BJ (cell line): ENCODE measurements around the gene JUNB. TPM values are rescaled to one million over a fixed set of nuclear protein-coding genes. Genes with fewer than 3 reads are reported as not detected.
"Not testable (repeated sequence)": the region's sequence is repeated elsewhere in the genome, so short reads cannot be mapped to it uniquely, and the experiment has no call there.

Experiments used
- CTCF ChIA-PET: fragments of 350-600 bp; formaldehyde crosslinking; extraction: SDS; loops from one replicate; lab custom pipeline; 2021; ENCODE audit warnings: antibody characterized with exemption, inconsistent platforms; lab: Yijun Ruan, JAX
- POLR2A ChIA-PET: fragments of 300-600 bp; sonication (Branson Sonifier 250); formaldehyde crosslinking; extraction: SDS; loops from one replicate; lab custom pipeline; 2021; ENCODE audit warnings: antibody characterized with exemption; lab: Charles Lee
- DNase-seq: peaks from one replicate; pipeline ENCODE4 v3.0.0-alpha.2; 2011; ENCODE audit warnings: low read depth
- H3K27me3 ChIP-seq: 2 replicates; pipeline ENCODE4 v1.6.0; 2011; ENCODE audit warnings: low read length; ENCODE audit not compliant: control insufficient read depth, insufficient read depth
- H3K36me3 ChIP-seq: 2 replicates; pipeline ENCODE4 v1.5.1; 2011; ENCODE audit warnings: low read length; ENCODE audit not compliant: control insufficient read depth, insufficient read depth
- H3K4me3 ChIP-seq: 2 replicates; pipeline ENCODE4 v1.5.1; 2011; ENCODE audit warnings: low read depth, mild to moderate bottlenecking, control low read depth, low read length
- CTCF ChIP-seq: IDR thresholded peaks from 2 replicates; pipeline ENCODE4 v1.5.1; 2011; ENCODE audit warnings: low read depth, mild to moderate bottlenecking, control low read depth, inconsistent platforms, low read length, moderate library complexity; ENCODE audit not compliant: insufficient read depth
- polyA plus RNA-seq: library from polyadenylated mRNA; depleted of rRNA; stranded (reverse); fragments of >200 nt; gene quantifications from 2 replicates; pipeline ENCODE4 v1.2.3, GENCODE V29; 2011

JUNB gene
- polyA plus RNA-seq, 1 experiment, result 49.4 TPM

DNA sequence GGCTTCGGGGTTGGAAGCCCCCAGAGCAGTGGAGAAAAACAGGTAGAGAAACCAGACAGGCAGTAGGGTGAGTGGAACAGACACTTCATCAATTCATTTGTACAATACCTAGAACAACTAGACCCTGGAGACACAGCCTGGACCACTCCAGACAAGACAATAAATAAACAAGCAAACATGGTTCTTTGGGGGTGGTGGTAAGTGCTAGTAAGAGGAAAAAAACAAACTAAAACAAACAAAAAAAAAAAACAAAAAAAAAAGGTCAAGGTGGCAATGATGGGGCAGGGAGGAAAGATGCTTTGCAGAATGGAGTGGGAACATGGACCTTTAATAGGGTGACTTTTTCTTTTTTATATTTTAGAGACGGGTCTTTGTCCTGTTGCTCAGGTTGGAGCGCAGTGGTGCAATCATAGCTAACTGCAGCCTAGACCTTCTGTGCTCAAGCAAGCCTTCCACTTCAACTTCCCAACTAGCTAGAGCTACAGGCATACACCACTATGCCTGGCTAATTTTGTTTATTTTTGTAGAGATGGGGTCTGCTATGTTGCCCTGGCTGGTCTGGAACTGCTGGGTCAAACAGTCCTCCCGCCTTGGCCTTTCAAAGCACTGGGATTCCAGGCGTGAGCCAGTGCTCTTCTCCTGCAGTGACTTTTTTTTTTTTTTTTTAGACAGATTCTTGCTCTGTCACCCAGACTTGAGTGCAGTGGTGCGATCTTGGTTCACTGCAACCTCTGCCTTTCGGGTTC, 3.1 kb downstream of the JUNB start:
- DNase-seq, result no peak
- ChIA-PET POLR2A (interaction anchor here (0.6 to 3.6 kb wide), 3 partner anchors 16 to 1292 kb away, joined by 7 to 16 read pairs (median 16); no protein-coding TSS in a partner anchor), CTCF (interaction anchor here (0.6 to 17.9 kb wide), 5 partner anchors 12 to 85 kb away, joined by 3 to 874 read pairs (median 3); partner anchors contain the start of gene HOOK2)
- peaks cover 6% of the 10 kb centered on the region for H3K36me3 ChIP-seq
- no peaks in the 10 kb centered on the region for H3K27me3 ChIP-seq
- TF ChIP-seq CTCF, result 0 out of 2 replicates have a peak, but pooled peaks have one; percentile 1
- H3K4me3 ChIP-seq, result peak overlapping the region; percentile 94

- DNase-seq, result no peak
- no peak for TF ChIP-seq CTCF
- Histone ChIP-seq H3K27me3 (no peaks in the 10 kb centered on the region), H3K4me3 (no peak overlapping the region), H3K36me3 (peaks cover 8% of the 10 kb centered on the region)
- ChIA-PET POLR2A (interaction anchor here (1.4 kb wide), 1 partner anchor 29 kb away, joined by 3 read pairs; no protein-coding TSS in a partner anchor), CTCF (interaction anchor here (0.6 to 17.9 kb wide), 9 partner anchors 11 to 84 kb away, joined by 3 to 874 read pairs (median 8); partner anchors contain the start of genes HOOK2 and RNASEH2A)
These were observed 3.7 kb downstream of the JUNB start for GRCh38 chr19:12794971-12795381.

- TF ChIP-seq CTCF, result peak; percentile 90
- Histone ChIP-seq H3K36me3 (peaks cover 12% of the 10 kb centered on the region), H3K4me3 (no peak overlapping the region), H3K27me3 (no peaks in the 10 kb centered on the region)
- DNase-seq, result no peak
- CTCF ChIA-PET, result interaction anchor here (0.6 to 17.9 kb wide), 16 partner anchors 10 to 120 kb away, joined by 3 to 874 read pairs (median 5); partner anchors contain the start of genes HOOK2, RNASEH2A and TRIR
- POLR2A ChIA-PET, result interaction anchor here (0.6 to 1.4 kb wide), 2 partner anchors 15 to 30 kb away, joined by 3 to 4 read pairs; no protein-coding TSS in a partner anchor
These were observed 5.1 kb downstream of the JUNB start for GRCh38 chr19:12796146-12797071.

DNA sequence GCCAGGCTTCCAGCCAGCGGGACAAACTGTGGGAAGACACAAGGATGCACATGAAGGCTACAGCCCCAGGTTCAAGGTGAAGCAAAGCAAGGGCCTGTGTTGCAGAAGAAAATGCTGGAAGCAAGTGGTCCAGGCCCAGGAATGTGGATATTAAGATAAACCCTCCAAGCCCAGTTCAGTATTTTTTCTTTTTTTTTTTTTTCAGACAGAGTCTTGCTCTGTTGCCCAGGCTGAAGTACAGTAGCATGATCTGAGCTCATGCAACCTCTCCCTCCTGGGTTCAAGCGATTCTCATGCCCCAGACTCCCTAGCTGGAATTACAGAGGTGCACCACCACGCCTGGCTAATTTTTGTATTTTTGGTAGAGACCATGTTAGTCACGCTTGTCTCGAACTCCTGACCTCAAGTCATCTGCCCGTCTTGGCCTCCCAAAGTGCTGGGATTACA, 5.9 kb downstream of the JUNB start:
- no peak for TF ChIP-seq CTCF
- Histone ChIP-seq H3K36me3 (peaks cover 12% of the 10 kb centered on the region), H3K4me3 (no peak overlapping the region), H3K27me3 (no peaks in the 10 kb centered on the region)
- CTCF ChIA-PET, result interaction anchor here (0.6 to 17.9 kb wide), 7 partner anchors 9 to 80 kb away, joined by 3 to 874 read pairs (median 10); partner anchors contain the start of genes HOOK2, RNASEH2A and TRIR
- no peak for DNase-seq
- POLR2A ChIA-PET, result no interaction called here

- POLR2A ChIA-PET, DNase-seq, H3K4me3 ChIP-seq, H3K27me3 ChIP-seq: not testable (repeated sequence)
- H3K36me3 ChIP-seq, result peaks cover 11% of the 10 kb centered on the region
- CTCF ChIA-PET, result interaction anchor here (0.6 to 17.9 kb wide), 4 partner anchors 31 to 81 kb away, joined by 3 to 874 read pairs (median 12); partner anchors contain the start of gene HOOK2
These were observed 6.3 kb downstream of the JUNB start for GRCh38 chr19:12797607-12798006.
